HCEC 1CT (cell line): ENCODE results near the gene RBMS1.

Experiments used
- DNase-seq: peaks from one replicate; pipeline ENCODE4 v3.0.0-alpha.2; 2017

The RBMS1 gene

DNA sequence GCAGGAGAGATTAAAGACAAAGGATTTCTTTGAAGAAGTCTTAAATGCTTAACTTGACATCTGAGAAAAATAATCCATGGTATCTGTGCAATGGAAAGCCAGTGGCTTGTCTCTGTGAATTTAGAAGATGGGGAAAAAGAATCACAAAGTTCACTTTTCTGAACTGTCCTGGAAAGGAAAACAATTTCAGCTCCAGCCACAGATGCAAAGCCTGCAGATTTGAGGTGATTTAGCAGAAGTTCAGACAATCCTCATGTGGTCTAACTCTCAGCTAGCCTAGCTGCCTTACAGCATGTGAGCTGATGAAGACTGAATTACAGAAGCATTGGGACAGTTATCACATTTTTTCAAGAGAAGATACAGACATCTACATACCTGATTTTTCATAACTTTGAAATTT is 166.8 kb downstream of the RBMS1 start:
- no peak for DNase-seq

GRCh38 chr2:160325418-160325817 is 168.2 kb downstream of the RBMS1 start:
- no peak for DNase-seq

GRCh38 chr2:160324917-160325316 is 168.7 kb downstream of the RBMS1 start:
- no peak for DNase-seq

GRCh38 chr2:160324161-160324800 is 169.3 kb downstream of the RBMS1 start:
- DNase-seq: peak; percentile 51

- no peak for DNase-seq
These were observed 171.3 kb downstream of the RBMS1 start for GRCh38 chr2:160322320-160322719.

DNA sequence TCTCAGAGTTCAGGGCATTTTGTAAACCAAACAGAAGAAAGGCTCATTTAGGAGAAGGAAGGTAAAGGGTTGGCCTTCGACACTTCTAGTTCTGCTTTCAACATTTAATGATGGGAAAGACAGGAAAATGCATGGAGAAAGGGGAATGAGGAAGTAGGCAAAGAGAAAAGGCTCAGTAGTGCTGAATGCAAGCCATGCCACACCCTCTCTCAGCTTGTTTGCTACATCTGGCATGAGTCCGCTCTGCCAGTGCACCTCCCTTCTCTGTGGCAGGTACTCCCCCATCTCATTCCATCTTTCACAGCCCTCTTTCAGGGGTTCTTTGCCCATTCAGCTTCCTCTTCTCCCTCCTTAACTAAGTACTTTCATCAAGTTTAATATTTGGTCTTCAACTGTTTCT is 172.6 kb downstream of the RBMS1 start:
- no peak for DNase-seq

DNA sequence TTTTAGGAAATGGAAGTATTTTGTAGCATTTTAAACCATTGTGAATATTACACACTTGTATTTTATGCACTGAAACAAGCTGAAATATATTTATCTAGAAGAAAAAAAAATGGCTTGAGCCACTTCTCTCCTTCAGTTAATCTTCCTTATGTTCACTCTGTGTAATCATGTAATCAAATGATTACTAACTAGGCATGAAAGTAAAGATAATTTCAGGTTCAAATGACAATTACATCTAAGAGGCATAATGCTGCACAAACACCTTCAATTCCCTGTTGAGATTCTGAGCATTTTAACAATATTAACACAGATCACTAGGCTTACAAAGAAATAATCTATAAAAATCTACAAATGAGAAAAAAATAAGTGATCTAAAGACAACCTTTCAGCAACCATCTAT is 173.9 kb downstream of the RBMS1 start:
- no peak for DNase-seq

DNA sequence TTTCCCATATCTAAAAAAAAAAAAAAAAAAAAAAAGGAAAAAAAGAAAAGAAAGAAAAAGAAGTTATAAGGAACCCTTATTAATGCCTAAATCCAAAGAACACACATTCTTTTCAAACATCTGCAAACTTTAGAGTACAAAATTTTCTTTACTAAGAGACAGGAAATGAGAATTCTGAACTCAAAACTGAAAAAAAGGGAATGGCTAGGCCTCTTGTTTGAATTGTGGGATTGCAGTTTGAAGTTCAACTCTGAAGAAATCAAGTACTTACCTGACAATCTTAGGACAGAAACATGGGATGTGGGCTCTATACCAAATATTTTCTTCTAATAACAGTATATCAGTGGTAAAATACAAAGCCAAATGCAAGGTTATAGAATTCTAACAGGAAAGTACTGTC is 175.4 kb downstream of the RBMS1 start:
- no peak for DNase-seq

DNA sequence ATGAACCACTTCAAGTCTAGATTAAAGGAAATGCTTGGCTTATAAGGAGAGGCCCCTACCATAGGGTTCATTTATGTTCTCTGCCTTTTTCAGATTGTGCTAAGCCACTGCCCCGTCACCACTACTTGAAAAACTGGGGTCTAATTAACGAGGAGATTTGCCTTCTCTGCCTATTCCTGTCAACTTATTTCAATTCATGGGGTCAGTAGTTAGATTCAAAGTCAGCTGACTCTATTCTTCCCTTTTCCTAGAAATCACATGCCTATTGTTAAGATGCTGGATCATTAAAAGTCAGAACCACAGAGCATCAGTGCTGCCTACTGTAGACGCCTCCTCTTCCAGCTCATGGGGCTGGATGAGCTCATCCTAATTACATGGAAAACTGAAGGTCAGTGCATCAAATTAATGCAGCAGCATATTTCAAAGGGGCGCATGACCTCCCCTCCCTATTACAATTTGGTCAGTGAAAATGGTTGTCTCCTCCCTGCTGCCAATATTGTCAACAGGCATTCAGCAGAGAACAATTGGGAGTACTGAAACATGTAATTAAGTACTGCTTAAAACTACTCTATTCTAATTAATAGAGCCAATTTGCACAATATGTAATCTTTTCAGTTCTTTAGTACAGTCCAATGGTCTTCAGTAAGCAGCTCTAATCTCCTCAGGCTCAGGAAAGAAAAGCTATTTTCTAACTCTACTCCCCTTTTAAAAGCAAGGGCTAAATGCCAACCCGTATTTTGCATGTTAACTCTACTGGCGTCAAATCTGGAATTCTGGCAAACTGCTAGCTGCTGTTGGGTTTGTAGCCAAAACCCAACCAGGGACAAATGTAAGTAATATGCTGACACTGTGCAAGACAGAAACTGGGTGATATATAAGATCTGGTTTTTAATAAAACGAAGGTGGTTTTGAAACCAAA is 176.2 kb downstream of the RBMS1 start:
- no peak for DNase-seq

DNA sequence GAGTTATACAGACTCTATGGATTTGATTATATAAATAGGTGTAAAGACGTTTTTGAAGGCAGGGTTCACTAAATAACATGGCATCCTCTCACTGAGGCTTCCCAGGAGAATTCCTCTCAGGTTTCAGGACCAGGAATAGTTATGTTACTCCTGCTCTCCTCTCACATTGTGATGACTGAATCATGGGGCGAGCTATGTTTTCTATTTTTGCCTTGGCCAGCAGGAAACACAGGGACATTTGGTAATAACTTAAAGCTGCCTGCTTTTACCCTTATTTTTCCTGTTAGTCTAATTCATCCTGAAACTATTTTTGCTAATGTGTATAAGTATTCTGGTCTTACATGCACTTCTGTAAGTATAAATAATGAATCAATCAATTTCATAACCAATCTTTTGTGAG is 178.3 kb downstream of the RBMS1 start:
- DNase-seq: peak; percentile 77

DNA sequence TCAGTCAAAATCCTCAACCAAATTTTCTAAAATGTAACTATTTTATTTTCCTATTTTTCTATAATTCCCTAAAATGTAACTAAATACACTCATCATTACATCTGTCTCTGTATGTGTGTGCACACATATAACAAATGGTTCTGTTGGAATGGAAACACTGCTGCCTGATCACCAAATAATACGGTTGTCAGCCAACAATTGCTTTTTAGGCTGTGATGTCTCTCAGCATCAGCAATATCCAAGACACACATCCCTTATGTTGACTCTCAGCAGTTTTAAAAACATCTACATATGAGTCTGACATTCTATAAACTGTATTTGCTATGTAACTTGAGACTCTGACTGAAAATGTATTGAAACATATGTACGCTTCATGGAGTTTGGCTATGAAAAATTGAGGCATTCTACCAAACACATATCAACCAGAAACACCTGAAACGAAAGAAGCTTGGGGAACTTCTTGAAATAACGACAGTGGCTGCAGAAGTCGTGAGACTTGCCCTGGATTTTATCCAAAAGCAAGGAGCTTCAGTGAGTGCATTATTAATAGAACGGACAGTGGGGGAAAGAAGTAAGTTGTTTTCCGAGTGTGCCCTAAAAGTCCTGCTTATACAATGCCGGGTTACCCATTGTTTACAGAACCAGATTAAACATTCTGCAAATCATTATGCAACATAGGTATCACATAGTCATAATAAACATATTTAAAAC is 183.3 kb downstream of the RBMS1 start:
- no peak for DNase-seq

- peak; percentile 66 for DNase-seq
These were observed 184.0 kb downstream of the RBMS1 start for GRCh38 chr2:160309585-160309984.

- DNase-seq: peak; percentile 94
These were observed 184.7 kb downstream of the RBMS1 start for GRCh38 chr2:160308915-160309314.

GRCh38 chr2:160308476-160308875 is 185.1 kb downstream of the RBMS1 start:
- DNase-seq: no peak

- DNase-seq: peak; percentile 86
These were observed 186.6 kb downstream of the RBMS1 start for GRCh38 chr2:160306985-160307384.

DNA sequence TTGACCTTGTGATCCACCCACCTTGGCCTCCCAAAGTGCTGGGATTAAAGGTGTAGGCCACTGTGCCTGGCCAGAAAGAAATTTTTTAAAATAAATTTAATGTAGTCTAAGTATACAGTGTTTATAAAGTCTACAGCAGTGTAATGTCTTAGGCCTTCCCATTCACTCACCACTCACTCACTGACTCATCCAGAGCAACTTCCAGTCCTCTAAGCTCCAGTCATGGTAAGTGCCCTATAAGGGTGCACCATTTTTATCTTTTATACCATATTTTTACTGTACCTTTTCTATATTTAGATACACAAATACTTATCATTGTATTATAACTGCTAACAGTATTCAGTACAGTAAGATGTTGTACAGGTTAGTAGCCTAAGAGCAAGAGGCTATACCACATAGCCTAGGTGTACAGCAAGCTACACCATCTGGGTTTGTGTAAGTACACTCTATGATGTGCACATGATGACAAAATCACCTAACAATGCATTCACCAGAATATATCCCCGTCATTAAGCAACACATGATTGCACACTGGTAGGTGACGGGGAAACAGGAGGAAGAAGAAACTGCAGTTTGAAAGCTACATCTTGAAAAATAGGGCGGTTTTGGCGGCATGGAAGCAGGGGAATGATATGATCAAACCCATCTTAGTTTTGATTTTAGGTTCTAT is 188.4 kb downstream of the RBMS1 start:
- peak; percentile 89 for DNase-seq

GRCh38 chr2:160303527-160303926 is 190.1 kb downstream of the RBMS1 start:
- DNase-seq: no peak

DNA sequence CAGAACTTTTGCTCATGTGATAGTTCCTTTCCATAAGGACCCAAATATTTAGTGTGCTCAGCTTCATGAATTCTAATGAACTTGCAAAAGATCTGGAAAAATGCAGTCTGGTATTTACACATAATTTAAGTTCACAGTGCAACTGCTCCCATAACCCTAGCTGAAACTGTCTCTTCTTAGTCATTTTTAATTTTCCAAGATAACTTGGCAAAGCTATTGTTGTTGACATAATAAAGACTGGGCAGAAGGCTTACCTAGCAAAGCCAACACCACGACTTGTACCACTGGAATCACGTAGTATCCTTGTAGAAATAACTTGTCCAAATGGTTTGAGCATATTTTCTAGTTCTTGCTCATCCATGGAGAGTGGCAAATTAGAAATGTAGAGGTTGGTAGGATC is 190.5 kb downstream of the RBMS1 start:
- no peak for DNase-seq

DNA sequence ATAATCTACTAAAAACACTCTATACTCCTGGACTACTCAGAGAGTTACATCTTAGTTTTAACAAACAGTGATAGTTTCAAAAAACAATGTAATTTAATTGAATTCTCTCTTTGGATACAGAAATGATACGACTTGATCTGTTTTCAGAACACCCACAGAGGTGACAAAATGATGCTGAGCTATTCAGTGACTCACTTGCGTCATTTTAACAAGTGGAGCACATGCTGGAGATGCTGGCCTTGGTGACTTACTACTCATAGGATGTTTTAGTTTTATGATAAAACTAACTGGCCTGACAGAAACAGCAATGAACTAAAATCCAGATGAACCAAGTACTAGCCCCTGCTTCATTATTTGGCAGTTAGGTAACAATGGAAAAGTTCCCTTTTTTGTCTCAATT is 192.2 kb downstream of the RBMS1 start:
- DNase-seq: no peak

DNA sequence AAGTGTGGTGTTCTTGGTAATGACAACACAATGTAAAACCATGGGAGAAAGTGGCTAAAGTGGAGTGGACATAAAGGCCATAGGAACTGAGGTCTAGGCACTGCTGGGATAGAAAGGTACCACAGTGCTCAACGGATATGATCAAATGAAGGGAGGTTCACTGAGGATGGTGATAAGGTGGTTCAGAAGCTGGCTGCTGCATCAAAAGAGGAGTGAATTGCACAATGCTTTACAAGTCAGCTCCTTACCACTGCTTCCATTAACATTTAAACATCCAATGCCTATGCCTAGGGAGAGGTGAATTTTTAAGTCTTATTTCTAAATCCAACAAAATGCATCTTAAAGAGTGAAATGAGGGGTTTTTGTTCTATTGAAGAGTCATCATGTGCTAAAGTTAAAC is 193.4 kb downstream of the RBMS1 start:
- no peak for DNase-seq

GRCh38 chr2:160299540-160299939 is 194.1 kb downstream of the RBMS1 start:
- peak; percentile 64 for DNase-seq

DNA sequence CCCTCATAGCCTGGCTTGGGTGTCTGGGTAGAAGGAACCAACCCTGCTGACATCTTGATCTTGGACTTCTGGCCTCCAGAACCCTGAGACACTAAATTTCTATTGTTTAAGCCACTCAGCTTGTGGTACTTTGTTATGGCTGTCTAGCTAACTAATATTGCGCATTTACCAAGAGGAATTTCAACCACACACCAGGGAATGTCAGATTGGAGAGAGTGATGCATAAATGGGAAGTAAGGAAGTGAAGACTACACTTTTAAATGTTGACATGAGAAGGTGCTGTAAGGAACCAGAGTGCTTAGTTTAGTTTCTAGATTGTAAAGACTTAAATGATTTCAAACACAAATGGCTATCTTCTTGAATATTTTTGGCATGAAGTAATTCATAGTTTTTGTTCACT is 194.6 kb downstream of the RBMS1 start:
- no peak for DNase-seq

DNA sequence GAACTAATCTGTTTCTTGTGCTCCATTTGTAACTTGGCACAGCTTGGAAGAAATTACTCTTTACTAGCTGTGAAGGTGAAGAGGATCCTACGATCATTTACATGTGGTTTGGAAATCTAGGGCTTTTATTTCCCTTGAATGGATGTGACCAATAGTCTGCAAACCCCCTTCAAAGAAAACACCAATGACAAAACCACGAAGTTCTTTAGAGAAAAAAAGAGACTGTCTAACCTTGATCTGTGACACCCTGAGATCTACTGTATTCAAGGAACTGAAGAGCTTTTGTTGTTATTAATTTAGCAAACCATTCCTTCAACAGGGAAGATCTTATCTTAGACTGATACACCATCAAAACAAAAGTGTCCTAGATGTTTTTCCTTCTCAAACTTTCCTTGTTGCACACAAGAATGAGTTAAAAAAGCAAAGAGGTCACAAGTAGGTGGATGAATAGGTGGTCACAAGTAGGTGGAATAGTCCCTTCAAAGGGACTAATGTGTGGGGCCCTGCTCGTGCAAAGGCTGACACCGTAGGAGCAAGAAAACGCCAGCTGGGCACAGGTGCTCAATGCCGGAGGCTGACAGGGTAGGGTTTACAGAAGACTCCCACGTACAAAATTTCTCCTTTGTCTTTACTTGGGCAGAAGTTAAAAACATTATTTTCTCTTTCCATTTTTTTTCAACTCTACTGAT is 197.9 kb downstream of the RBMS1 start:
- no peak for DNase-seq
